HG03108 (cell line): ENCODE data around the gene SNRNP200.
"Not testable (repeated sequence)": the region's sequence is repeated elsewhere in the genome, so short reads cannot be mapped to it uniquely, and the experiment has no call there.

ENCODE experiments used
- ATAC-seq: cut with Tn5 transposase; IDR thresholded peaks from one replicate; pipeline ENCODE4 v1.9.1; 2021; ENCODE audit warnings: moderate library complexity; ENCODE audit not compliant: unreplicated experiment

Gene SNRNP200

GRCh38 chr2:96274355-96275056 lies 30.8 kb downstream of the SNRNP200 start:
- ATAC-seq, result no peak

- ATAC-seq, result no peak
These were observed 31.6 kb downstream of the SNRNP200 start for GRCh38 chr2:96273763-96274162.

DNA sequence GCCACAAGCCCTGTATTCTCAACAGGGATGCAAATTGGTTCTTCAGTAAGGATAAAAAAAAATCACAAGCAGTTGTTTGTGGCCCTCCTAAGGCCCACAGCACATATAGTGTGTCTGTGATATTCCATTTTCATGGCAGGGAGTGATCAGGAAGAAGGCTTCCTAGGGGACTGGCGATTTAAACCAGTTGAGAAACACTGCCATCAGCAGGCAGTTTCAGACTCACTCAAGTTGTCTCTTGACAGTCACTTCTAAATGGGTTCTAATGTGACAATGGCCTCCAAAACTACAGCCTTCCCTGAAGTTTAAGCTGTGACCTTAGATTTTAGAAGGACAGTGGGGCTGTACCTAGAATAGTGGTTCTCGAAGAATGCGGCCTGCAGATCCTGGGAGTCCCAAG lies 33.4 kb downstream of the SNRNP200 start:
- no peak for ATAC-seq

GRCh38 chr2:96267159-96267971 lies 38.0 kb downstream of the SNRNP200 start:
- ATAC-seq, result no peak

GRCh38 chr2:96265840-96266679 lies 39.3 kb downstream of the SNRNP200 start, which contains the start of the genes CIAO1 and TMEM127:
TSS of gene CIAO1 (plus strand) at chr2:96266225. CDS start at chr2:96266351, 126 bp downstream.
TSS of gene TMEM127 (minus strand) at chr2:96265997. CDS start at chr2:96265381, 616 bp downstream.
- ATAC-seq, result peak; percentile 93

GRCh38 chr2:96265349-96265839 lies 40.0 kb downstream of the SNRNP200 start:
- peak; percentile 6 for ATAC-seq

DNA sequence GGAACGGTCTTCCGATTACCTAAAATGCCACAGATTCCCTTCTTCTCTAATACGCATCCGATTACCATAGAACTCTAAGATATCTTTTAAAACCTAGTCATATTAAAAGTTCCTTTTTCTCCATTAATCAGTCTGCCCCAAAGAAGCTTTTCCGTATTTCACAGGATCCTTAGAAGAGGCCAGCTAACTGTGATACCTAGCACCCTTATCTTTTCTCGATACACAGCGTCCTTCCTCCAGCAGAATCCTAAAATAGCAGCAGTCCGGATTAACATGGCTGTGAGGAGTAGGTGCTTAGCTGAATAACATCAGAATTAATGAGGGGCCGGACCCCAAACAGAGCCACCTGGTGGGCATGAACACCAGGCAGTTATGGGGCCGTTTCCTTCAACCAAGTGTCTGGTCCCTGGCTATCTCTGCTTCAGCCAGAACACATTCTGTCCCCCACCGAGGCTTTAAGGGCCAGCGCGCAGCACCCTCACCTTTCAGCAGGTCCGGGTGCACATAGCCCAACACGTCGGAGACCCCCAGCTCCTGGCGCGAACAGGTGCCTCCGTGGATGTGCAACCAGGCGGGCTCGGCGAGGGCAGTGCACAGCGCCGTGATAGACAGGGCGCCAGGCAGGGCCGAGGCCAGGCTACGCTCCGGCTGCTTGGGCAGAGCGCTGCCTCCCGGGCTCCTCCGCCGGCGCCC lies 40.5 kb downstream of the SNRNP200 start:
- no peak for ATAC-seq

DNA sequence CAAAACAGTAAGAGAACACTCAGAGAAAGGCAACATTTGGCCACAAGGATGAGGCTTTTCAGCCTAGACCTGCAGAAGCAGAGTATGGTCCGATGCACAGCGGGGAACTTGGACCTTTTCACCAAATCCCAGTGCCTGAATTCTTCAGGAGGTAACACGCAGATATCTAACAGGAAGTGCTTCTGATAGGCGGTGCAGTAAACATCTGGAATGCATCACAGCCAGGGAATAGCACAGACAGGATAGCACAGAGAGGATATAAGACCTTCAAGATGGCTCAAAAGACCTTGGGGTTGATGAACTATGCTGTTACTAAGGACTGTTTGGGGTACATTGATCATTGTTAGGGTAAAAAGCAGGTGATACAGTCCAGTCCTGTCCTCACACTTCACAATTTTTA lies 41.3 kb downstream of the SNRNP200 start:
- no peak for ATAC-seq

DNA sequence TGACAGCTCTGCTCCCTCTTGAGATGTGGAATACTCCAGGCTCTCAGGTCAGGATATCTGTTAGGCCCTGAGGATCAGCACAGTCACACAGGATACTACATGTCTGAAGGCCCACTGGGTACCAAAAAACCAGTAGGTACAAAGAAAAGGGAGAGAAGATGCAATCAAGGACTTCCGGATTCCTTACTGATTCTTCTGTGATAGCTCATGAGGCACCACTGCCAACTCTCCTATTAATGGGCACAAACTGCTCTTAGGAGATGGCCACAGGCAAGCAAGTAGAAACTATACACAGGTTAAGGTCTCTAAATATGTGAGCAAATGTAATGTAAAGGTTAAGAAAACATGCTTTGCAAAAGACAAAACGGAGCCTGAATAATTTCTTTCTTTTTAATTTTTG lies 43.0 kb downstream of the SNRNP200 start:
- no peak for ATAC-seq

DNA sequence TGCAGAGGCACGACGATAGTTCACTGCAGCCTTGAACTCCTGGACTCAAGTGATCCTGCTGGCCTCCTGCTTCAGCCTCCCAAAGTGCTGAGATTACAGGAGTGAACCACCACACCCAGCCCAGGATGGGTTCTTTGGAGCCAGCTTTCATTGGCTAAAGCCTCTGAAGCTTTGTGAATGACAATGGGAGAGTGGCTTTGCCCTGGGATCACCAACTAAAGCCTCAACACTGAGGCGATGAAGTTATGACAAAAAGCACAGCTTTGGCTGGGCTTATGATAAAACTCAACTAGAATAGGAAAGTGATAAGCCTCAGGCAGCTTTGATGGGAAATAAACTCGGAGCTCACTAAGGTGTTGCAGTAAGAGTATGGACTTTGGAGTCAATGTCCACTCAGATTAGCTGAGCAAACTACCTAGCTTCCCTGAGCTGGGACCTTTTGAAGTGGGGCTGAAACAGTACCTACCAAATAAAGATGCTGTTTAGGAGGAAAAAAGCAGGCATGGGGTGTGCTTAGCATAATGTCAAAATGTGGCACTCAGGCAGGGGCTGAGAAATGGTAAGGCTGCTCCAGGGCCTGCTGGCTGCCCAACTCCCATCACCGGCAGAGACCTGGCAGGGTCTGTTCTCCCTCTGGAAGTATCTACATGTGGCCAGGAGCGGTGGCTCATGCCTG lies 43.9 kb downstream of the SNRNP200 start:
- ATAC-seq, result no peak

DNA sequence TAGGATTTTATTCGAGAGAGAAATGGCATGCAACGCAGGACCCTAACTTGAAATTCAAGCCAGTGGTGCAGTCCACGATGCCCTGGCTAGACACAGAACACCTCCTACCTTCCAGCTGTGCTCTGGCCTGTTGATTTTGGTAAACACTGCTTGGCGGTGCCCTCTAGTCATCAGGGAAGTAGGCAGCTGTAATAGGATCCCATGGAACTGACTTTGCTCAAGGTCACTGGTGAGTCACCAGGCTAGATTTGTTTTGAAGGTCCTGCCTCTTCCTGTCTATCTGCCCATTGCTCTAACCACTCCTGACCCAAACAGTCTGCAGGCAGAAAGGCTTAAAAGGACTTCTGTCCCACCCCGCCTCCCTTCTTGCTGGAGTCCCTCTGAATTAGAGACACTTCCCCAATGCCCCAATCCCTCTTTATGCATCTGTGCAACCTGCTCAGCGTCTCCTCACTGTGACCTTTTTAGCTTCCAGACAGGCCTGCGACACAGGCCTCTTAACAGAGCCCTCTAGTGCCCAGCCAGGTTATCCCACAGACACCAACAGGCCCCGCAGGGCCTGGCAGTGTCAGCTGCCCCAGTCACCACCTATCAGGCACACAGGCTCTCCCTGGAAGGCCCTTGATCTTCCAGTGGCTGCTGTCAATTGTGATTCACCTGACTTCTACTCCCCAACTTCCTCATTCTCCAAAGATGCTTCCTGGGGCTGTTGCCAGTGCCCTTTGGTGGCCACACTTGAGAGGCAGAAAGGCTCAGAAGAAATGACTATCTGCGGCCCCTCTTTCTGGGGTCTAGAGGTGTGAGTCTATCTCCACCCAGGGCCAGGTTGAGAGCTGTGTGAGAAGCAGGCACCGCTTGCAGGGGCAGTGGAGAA lies 44.7 kb downstream of the SNRNP200 start:
- peak; percentile 44 for ATAC-seq

DNA sequence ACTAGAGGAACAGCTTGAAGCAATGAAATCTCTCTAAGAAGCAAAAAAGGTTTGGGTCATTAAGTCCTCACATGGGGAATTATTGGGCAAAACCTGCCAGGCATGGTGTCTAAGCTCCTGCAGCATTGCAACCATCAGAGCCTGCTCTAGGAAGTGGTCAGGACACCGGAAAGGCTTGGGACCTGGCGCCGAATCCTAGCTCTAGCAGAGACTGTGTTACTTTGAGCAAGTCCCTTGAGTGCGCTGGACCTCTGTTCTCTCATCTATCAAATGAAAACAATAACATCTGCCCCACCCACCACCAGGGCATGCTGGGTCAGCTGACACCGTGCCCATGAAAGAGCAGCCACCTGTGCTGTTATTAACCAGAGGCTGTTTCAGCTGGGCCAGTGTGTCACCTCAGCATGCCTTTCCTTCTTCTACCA lies 45.8 kb downstream of the SNRNP200 start:
- no peak for ATAC-seq

DNA sequence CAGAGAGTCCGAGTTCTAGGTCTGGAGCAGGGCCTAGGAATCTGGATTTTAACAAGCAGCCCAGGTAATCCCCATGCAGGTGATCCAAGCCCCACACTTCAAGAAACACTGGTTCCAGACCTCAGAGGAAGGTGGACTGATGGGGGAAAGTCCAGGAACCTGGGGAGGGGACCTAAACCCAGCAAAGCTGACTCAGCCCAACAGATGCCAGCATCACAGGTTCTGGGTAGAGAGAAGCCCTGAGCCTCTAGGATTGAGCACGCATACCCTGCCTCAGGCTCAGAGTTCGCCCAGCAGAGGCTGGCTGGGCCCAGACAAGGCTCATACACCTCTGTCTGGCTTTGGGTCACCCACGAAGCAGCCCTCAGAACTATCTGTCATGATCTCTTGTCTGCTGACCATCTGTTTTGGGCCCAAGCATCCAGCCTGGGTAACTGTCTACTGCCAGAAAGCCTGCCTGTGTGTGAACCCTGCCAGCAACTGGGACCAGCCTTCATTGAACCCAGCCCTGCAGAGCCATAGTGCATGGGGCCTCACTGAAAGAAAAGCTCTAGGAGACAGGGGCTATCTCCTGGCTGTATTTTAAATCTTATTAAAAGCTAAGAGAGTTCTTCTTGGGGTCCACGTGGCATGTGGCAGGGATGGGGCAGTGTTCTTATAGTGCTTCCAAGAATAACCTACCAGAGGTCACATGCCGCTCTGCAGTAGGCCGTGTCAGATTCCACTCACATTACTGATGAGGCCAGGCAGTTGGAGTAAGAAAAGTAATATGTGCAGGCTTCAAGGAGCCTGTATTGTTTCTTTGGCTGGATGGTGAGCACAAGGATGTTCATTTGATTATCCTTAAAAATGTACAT lies 47.0 kb downstream of the SNRNP200 start:
- ATAC-seq, result no peak

- ATAC-seq, result not testable (repeated sequence)
These were observed 47.6 kb downstream of the SNRNP200 start for GRCh38 chr2:96257744-96258143.

- ATAC-seq, result no peak
These were observed 48.7 kb downstream of the SNRNP200 start for GRCh38 chr2:96256611-96257113.

DNA sequence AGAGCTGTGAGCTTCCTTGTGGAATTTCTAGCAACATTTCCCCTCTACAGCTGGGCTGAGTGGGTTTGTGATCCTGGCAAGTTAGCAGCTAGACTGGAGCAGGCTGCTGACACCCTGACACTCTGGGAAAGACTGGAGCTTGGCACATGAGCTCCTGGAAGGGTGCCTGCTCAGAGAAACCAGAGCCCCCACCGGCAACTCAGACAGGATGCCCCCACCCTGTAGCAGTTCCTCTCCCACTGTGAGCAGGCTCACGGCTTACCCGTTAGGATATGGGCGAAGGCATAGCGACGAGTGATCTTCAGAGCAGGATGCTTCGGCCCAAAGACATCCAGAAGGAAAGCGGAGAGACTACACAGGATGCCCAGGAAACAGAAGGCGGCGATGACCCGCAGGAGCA lies 50.8 kb downstream of the SNRNP200 start:
- no peak for ATAC-seq

DNA sequence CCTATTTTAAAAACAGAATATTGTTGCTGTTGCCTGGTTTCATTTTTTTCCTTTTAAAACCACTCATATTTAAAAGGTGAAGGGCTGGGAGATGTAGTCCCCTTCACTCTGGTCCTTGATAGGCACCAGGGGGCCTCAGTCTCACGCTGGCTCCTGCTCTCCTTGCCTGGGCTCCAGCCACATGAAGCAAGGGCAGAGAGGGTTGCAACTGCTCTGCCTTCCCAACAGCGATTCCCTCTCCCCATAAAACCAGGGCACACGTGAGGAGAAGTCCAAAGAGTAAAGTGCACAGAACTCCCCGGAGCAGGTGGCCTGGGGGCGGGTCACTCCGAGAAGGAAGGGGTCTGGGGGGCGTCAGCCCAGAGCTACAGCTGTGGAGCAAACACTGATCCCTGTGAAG lies 52.3 kb downstream of the SNRNP200 start:
- no peak for ATAC-seq

DNA sequence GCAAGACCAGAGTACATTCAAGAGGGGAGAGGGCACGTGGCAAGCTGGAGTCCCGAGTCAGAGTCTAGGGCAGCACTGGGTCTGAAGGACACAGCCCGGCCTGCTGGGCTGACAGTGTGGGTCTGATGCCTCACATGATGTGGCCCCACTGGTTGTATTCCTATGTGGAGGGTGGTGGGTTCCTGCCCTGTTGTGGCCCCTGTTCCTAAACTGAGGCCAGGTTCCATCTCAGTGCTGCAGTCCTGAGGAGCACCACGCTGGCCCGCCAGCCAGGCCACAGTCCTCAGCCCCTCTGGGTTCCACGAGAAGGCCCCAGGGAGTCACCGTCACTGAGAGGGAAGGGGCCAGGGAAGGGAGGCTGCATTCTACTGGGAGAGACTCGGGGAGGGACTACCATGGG lies 52.8 kb downstream of the SNRNP200 start:
- ATAC-seq, result no peak
